Caco-2 (cell line): ENCODE measurements around the gene TMEM273. TPM values are rescaled to one million over a fixed set of nuclear protein-coding genes. Genes with fewer than 3 reads are reported as not detected.

Experiments
- BruUV-seq: library from RNA; stranded (reverse); fragments of 400-500 nt; replicated peaks from 2 replicates; lab custom pipeline; 2021; lab: Mats Ljungman, UMichigan
- CTCF ChIA-PET: fragments of 300-600 bp; sonication (Branson Sonifier 250); formaldehyde crosslinking; loops from one replicate; lab custom pipeline; 2022; ENCODE audit warnings: antibody characterized with exemption; lab: Charles Lee
- POLR2A ChIA-PET: fragments of 300-600 bp; sonication (Branson Sonifier 250); formaldehyde crosslinking; loops from one replicate; lab custom pipeline; 2022; ENCODE audit warnings: antibody characterized with exemption; lab: Charles Lee
- DNase-seq, 2 experiments: peaks; one replicate each; pipeline versions ENCODE4 v3.0.0 to v3.0.0-alpha.2; 2020 to 2022
- H3K27me3 ChIP-seq: replicated peaks from 2 replicates; pipeline ENCODE4 v1.6.0; 2011; ENCODE audit warnings: low read length; ENCODE audit not compliant: control insufficient read depth, insufficient read depth
- H3K36me3 ChIP-seq: 2 replicates; pipeline ENCODE4 v1.5.1; 2011; ENCODE audit warnings: low read length; ENCODE audit not compliant: control insufficient read depth, insufficient read depth
- H3K4me1 ChIP-seq: fragments of 250-450 bp; sonication (Bioruptor Pico); 2 replicates; pipeline ENCODE4 v1.5.1; 2020; ENCODE audit warnings: mild to moderate bottlenecking
- H3K4me3 ChIP-seq: 2 replicates; pipeline ENCODE4 v1.5.1; 2011; ENCODE audit warnings: low read depth, mild to moderate bottlenecking, control low read depth, low read length
- H3K9me3 ChIP-seq: fragments of 250-450 bp; sonication (Bioruptor Pico); 2 replicates; pipeline ENCODE4 v1.5.1; 2020; ENCODE audit warnings: mild to moderate bottlenecking, moderate library complexity
- H3K27ac Mint-ChIP-seq: one replicate; pipeline ENCODE4 v1.8.0; 2022; ENCODE audit warnings: mixed read lengths; ENCODE audit not compliant: unreplicated experiment
- H3K27me3 Mint-ChIP-seq: one replicate; pipeline ENCODE4 v1.8.0; 2022; ENCODE audit warnings: mixed read lengths; ENCODE audit not compliant: insufficient read depth, unreplicated experiment
- H3K36me3 Mint-ChIP-seq: one replicate; pipeline ENCODE4 v1.8.0; 2022; ENCODE audit warnings: mild to moderate bottlenecking, mixed read lengths; ENCODE audit not compliant: insufficient read depth, unreplicated experiment
- H3K4me1 Mint-ChIP-seq: one replicate; pipeline ENCODE4 v1.8.0; 2022; ENCODE audit warnings: low read depth, mixed read lengths; ENCODE audit not compliant: unreplicated experiment
- H3K4me3 Mint-ChIP-seq: one replicate; pipeline ENCODE4 v1.8.0; 2022; ENCODE audit warnings: mild to moderate bottlenecking, moderate library complexity, mixed read lengths; ENCODE audit not compliant: unreplicated experiment
- H3K9me3 Mint-ChIP-seq: one replicate; pipeline ENCODE4 v1.8.0; 2022; ENCODE audit warnings: mixed read lengths; ENCODE audit not compliant: unreplicated experiment
- CTCF ChIP-seq, 2 experiments: fragments of 200-600 bp in 1 of 2; IDR thresholded peaks; 1 replicate in 1 of 2; 2 replicates in 1 of 2; pipeline versions ENCODE4 v1.5.1 to v1.8.0; 2011 to 2022; ENCODE audit warnings: antibody characterized with exemption in 1 of 2, control low read depth in 1 of 2, inconsistent platforms in 1 of 2, low read depth in 1 of 2, low read length in 1 of 2, mild to moderate bottlenecking in 1 of 2, moderate library complexity in 1 of 2; ENCODE audit not compliant: insufficient read depth in 1 of 2, severe bottlenecking in 1 of 2, unreplicated experiment in 1 of 2
- intact Hi-C: fragments of 100-400 bp; cut with micrococcal nuclease; formaldehyde crosslinking; loops from one replicate; pipeline ENCODE4 v1.10.0; 2022; ENCODE audit not compliant: unreplicated experiment
- total RNA-seq: library from RNA; stranded (reverse); gene quantifications from 2 replicates; pipeline ENCODE4 v1.2.3, GENCODE V29; 2022

The TMEM273 gene
- total RNA-seq, 1 experiment from 2014 or later: not detected

DNA sequence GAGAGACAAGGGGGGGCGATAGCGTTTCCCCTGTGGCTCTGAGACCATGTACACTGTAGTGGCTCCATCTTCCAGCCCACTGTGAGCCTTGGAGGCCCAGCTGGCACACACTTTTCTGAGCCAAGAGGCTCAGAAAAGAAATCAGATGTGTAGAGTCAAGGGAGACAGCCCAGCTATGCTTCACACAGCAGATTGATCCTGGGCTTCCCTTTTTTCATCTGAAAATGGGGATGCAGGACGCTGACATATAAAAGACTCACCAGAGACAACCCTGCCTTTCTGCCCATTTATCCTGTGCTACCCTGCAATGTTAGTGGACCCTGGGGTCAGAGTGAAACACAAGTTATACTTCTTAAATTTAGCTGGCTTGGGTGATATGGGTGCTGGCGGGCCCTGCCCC is 14.3 kb downstream of the TMEM273 start:
- peaks cover 13% of the 10 kb centered on the region for H3K4me1 ChIP-seq
- H3K9me3 ChIP-seq: no peaks in the 10 kb centered on the region
- no peak overlapping the region for H3K4me3 ChIP-seq
- no peaks in the 10 kb centered on the region for H3K36me3 Mint-ChIP-seq
- DNase-seq: no peak
- H3K9me3 Mint-ChIP-seq: no peaks in the 10 kb centered on the region
- ChIA-PET POLR2A (no interaction called here), CTCF (interaction anchor here (0.6 to 1.1 kb wide), 2 partner anchors 12 to 54 kb away, joined by 3 to 4 read pairs; no protein-coding TSS in a partner anchor)
- BruUV-seq: no TSS peak
- H3K4me3 Mint-ChIP-seq: no peak overlapping the region
- H3K4me1 Mint-ChIP-seq: peaks cover 10% of the 10 kb centered on the region
- H3K27ac Mint-ChIP-seq: no peak overlapping the region
- no peaks in the 10 kb centered on the region for H3K27me3 ChIP-seq
- no peaks in the 10 kb centered on the region for H3K36me3 ChIP-seq
- no peaks in the 10 kb centered on the region for H3K27me3 Mint-ChIP-seq
- no peak for TF ChIP-seq CTCF (IDR thresholded peaks at IDR 0.05; ENCODE audit: insufficient read depth in 1 of 2, low read depth in 1 of 2, low read length in 1 of 2, severe bottlenecking in 1 of 2, unreplicated experiment in 1 of 2)
- intact Hi-C loops: no loop called here

DNA sequence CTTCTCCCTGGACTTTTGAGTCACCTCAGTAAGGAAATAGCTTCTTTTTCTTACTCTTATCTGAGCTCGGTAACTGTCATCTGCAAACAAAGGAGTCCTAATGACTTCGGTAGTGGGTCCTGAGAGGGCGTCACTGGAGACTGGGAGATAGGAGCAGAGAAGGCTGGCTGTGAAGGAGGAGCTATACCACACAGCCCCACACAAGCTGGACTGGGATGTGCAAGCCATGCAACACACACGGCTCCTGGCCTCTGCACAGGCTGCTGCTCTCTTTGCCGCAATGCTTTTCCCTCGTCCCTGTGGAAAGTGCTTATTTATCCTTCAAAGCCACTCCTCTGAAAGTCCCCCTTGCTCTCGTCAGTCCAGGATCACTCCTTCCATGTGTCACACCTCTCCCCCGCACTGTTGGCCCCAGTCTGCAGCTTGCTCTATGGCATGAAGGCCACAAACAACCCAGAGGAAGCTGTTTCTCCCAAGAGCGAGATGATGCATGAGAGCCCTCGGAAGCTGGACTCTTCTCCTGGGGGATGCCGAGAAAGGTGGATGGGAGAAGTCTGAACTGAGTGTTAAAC is 14.9 kb downstream of the TMEM273 start:
- Mint-ChIP-seq H3K36me3 (no peaks in the 10 kb centered on the region), H3K9me3 (no peaks in the 10 kb centered on the region), H3K27me3 (peaks cover 2% of the 10 kb centered on the region), H3K27ac (no peak overlapping the region), H3K4me1 (peaks cover 10% of the 10 kb centered on the region), H3K4me3 (no peak overlapping the region)
- no peak for DNase-seq
- Histone ChIP-seq H3K4me1 (peaks cover 13% of the 10 kb centered on the region), H3K36me3 (no peaks in the 10 kb centered on the region), H3K27me3 (no peaks in the 10 kb centered on the region), H3K9me3 (no peaks in the 10 kb centered on the region), H3K4me3 (no peak overlapping the region)
- ChIA-PET CTCF (interaction anchor here (1.1 kb wide), 1 partner anchor 12 kb away, joined by 4 read pairs; no protein-coding TSS in a partner anchor), POLR2A (no interaction called here)
- BruUV-seq: no TSS peak
- intact Hi-C loops: no loop called here
- TF ChIP-seq CTCF (IDR thresholded peaks at IDR 0.05; ENCODE audit: insufficient read depth in 1 of 2, low read depth in 1 of 2, low read length in 1 of 2, severe bottlenecking in 1 of 2, unreplicated experiment in 1 of 2): no peak

DNA sequence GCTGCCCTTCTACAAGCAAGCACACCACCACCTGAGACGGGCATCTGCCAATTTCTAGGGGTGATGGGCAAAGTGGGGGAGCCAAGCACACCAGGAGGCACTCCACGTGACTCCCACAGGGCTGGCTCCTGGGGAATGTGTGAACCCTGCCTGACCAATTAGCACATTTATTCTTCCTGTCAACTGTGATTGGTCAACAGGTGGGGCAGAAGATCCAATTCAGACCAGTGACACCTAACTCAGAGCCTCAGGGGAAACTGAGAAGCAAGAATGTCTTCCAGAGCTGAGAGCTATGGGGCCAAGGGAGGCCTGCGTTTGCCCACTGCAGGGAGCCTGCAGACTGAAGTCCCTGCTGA is 15.4 kb downstream of the TMEM273 start:
- TF ChIP-seq CTCF (IDR thresholded peaks at IDR 0.05; ENCODE audit: insufficient read depth in 1 of 2, low read depth in 1 of 2, low read length in 1 of 2, severe bottlenecking in 1 of 2, unreplicated experiment in 1 of 2): no peak
- H3K9me3 Mint-ChIP-seq: no peaks in the 10 kb centered on the region
- intact Hi-C loops: no loop called here
- peaks cover 5% of the 10 kb centered on the region for H3K27me3 Mint-ChIP-seq
- ChIA-PET CTCF (interaction anchor here (1.1 kb wide), 1 partner anchor 11 kb away, joined by 4 read pairs; no protein-coding TSS in a partner anchor), POLR2A (no interaction called here)
- H3K4me3 Mint-ChIP-seq: no peak overlapping the region
- Histone ChIP-seq H3K36me3 (no peaks in the 10 kb centered on the region), H3K4me3 (no peak overlapping the region), H3K4me1 (peaks cover 13% of the 10 kb centered on the region), H3K9me3 (no peaks in the 10 kb centered on the region), H3K27me3 (no peaks in the 10 kb centered on the region)
- BruUV-seq: no TSS peak
- H3K4me1 Mint-ChIP-seq: peaks cover 10% of the 10 kb centered on the region
- no peaks in the 10 kb centered on the region for H3K36me3 Mint-ChIP-seq
- H3K27ac Mint-ChIP-seq: no peak overlapping the region
- no peak for DNase-seq
